Activated B cell treated with CpG ODN at 0.5 μM for 24 hours (primary cell): ENCODE results near the gene ERFL. TPM values are rescaled to one million over a fixed set of nuclear protein-coding genes. Genes with fewer than 3 reads are reported as not detected.
A peak's percentile ranks its signal among the peaks of the same experiment; 100 is the strongest.

Experiments
- ATAC-seq: fragments of 200-7000 bp; cut with Tn5 transposase; one replicate; pipeline ENCODE4 v1.10.0; 2021; ENCODE audit warnings: low read depth, mild to moderate bottlenecking, moderate library complexity
- CTCF ChIA-PET: fragments of 350-600 bp; sonication (Branson Sonifier 250); formaldehyde crosslinking; loops from one replicate; lab custom pipeline; 2021; ENCODE audit warnings: antibody characterized with exemption; lab: Charles Lee
- POLR2A ChIA-PET: fragments of 350-600 bp; sonication (Branson Sonifier 250); formaldehyde crosslinking; loops from one replicate; lab custom pipeline; 2021; ENCODE audit warnings: antibody characterized with exemption; lab: Charles Lee
- DNase-seq: peaks from one replicate; pipeline ENCODE4 v3.0.0; 2022
- H3K27ac Mint-ChIP-seq: one replicate; pipeline ENCODE4 v1.8.0; 2020; ENCODE audit warnings: mixed read lengths
- H3K27me3 Mint-ChIP-seq: one replicate; pipeline ENCODE4 v1.8.0; 2021; ENCODE audit warnings: mixed read lengths
- H3K36me3 Mint-ChIP-seq: one replicate; pipeline ENCODE4 v1.8.0; 2021; ENCODE audit warnings: low read depth, mixed read lengths
- H3K4me1 Mint-ChIP-seq: one replicate; pipeline ENCODE4 v1.8.0; 2021; ENCODE audit warnings: mixed read lengths
- H3K4me3 Mint-ChIP-seq: one replicate; pipeline ENCODE4 v1.8.0; 2020; ENCODE audit warnings: mild to moderate bottlenecking, mixed read lengths
- H3K9me3 Mint-ChIP-seq: one replicate; pipeline ENCODE4 v1.8.0; 2020; ENCODE audit warnings: mixed read lengths
- CTCF ChIP-seq: fragments of 200-600 bp; IDR thresholded peaks from one replicate; pipeline ENCODE4 v1.8.0; 2022; ENCODE audit warnings: antibody characterized with exemption, mild to moderate bottlenecking
- intact Hi-C: fragments of 100-400 bp; cut with micrococcal nuclease; formaldehyde crosslinking; loops from one replicate; pipeline ENCODE4 v1.15.1; 2024
- total RNA-seq: library from RNA; stranded (reverse); gene quantifications from 2 replicates; pipeline ENCODE4 v1.2.3, GENCODE V29; 2022

Gene ERFL
- total RNA-seq, 1 donor from 2014 or later = 1.1 TPM

GRCh38 chr19:41860419-41861115, 67.7 kb downstream of the ERFL start:
- ATAC-seq (no peak), DNase-seq (peak; percentile 27)
- intact Hi-C loops = loop anchor here (1.0 kb wide), 3 partner anchors 11 to 24 kb away; partner anchors contain the start of gene CD79A
- peaks cover 51% of the 10 kb centered on the region for H3K36me3 Mint-ChIP-seq
- H3K9me3 Mint-ChIP-seq = no peaks in the 10 kb centered on the region
- ChIA-PET POLR2A (interaction anchor here (0.5 to 4.1 kb wide), 23 partner anchors 13 to 1719 kb away, joined by 3 to 258 read pairs (median 7); partner anchors contain the start of genes AKT2, ARHGEF1, B9D2 and CD79A), CTCF (interaction anchor here (1.0 to 3.8 kb wide), 13 partner anchors 8 to 99 kb away, joined by 3 to 34 read pairs (median 6); partner anchors contain the start of genes CD79A, ERFL and RABAC1)
- peaks cover 48% of the 10 kb centered on the region for H3K4me1 Mint-ChIP-seq
- H3K4me3 Mint-ChIP-seq = peak overlapping the region; percentile 94
- no peak for TF ChIP-seq CTCF
- H3K27ac Mint-ChIP-seq = peak overlapping the region; percentile 86
- H3K27me3 Mint-ChIP-seq = no peaks in the 10 kb centered on the region

GRCh38 chr19:41859618-41860418, 68.4 kb downstream of the ERFL start, which contains the start of gene RPS19:
Gene RPS19 (plus strand): TSS chr19:41860255. CDS start chr19:41860775, 520 bp downstream.
- ChIA-PET CTCF (interaction anchor here (1.0 to 3.8 kb wide), 18 partner anchors 9 to 175 kb away, joined by 3 to 34 read pairs (median 5); partner anchors contain the start of genes ARHGEF1, CD79A, ERFL and RABAC1), POLR2A (interaction anchor here (0.6 to 4.1 kb wide), 24 partner anchors 13 to 1574 kb away, joined by 3 to 258 read pairs (median 7); partner anchors contain the start of genes AKT2, ARHGEF1, B9D2 and CD79A)
- Mint-ChIP-seq H3K27me3 (no peaks in the 10 kb centered on the region), H3K4me3 (peak within 1 kb of the TSS; percentile 94), H3K9me3 (no peaks in the 10 kb centered on the region), H3K4me1 (peaks cover 44% of the 10 kb centered on the region), H3K27ac (peak within 1 kb of the TSS; percentile 97), H3K36me3 (peaks cover 46% of the 10 kb centered on the region)
- no peak for TF ChIP-seq CTCF
- intact Hi-C loops = loop anchor here (1.0 kb wide), 9 partner anchors 11 to 465 kb away; partner anchors contain the start of genes CD79A, MEGF8 and RABAC1
- DNase-seq (peak; percentile 98), ATAC-seq (peak; percentile 85)

GRCh38 chr19:41859213-41859617, 69.0 kb downstream of the ERFL start:
- ChIA-PET POLR2A (interaction anchor here (0.7 to 4.1 kb wide), 19 partner anchors 14 to 537 kb away, joined by 3 to 258 read pairs (median 8); partner anchors contain the start of genes ARHGEF1, B9D2, CD79A and ERFL), CTCF (interaction anchor here (0.6 to 3.8 kb wide), 17 partner anchors 9 to 306 kb away, joined by 3 to 34 read pairs (median 5); partner anchors contain the start of genes ARHGEF1, CD79A, ERFL and RABAC1)
- intact Hi-C loops = loop anchor here (1.0 kb wide), 6 partner anchors 75 to 466 kb away; partner anchors contain the start of genes MEGF8 and RABAC1
- no peak for TF ChIP-seq CTCF
- Mint-ChIP-seq H3K9me3 (no peaks in the 10 kb centered on the region), H3K4me1 (peaks cover 38% of the 10 kb centered on the region), H3K27me3 (no peaks in the 10 kb centered on the region), H3K4me3 (peak overlapping the region; percentile 94), H3K36me3 (peaks cover 40% of the 10 kb centered on the region), H3K27ac (peak overlapping the region; percentile 97)
- ATAC-seq (no peak), DNase-seq (no peak)

Other genes starting within 250 kb of the ERFL start
- gene CEACAM7, start 240.2 kb downstream of the ERFL start, total RNA-seq = not detected in 2 replicates
- gene CEACAM5, start 219.8 kb downstream of the ERFL start, total RNA-seq = not detected in 2 replicates
- not detected in 2 replicates for gene CEACAM6, start 172.9 kb downstream of the ERFL start, total RNA-seq
- not detected in 2 replicates for gene CEACAM3, start 131.9 kb downstream of the ERFL start, total RNA-seq
- not detected in 2 replicates for gene LYPD4, start 83.8 kb downstream of the ERFL start, total RNA-seq
- gene DMRTC2, start 83.4 kb downstream of the ERFL start, total RNA-seq = not detected in 2 replicates
- gene RPS19, start 68.2 kb downstream of the ERFL start, total RNA-seq = 4,196 and 4,853 TPM in 2 replicates
- gene CD79A, start 51.2 kb downstream of the ERFL start, total RNA-seq = 889 and 943 TPM in 2 replicates
- gene ARHGEF1, start 45.3 kb downstream of the ERFL start, total RNA-seq = 351 and 418 TPM in 2 replicates
- gene RABAC1, start 30.9 kb upstream of the ERFL start, total RNA-seq = 96.7 and 102 TPM in 2 replicates
- 1.4 and 1.8 TPM in 2 replicates for gene ATP1A3, start 65.8 kb upstream of the ERFL start, total RNA-seq
- gene GRIK5, start 141.8 kb upstream of the ERFL start, total RNA-seq = 0.09 and 0.15 TPM in 2 replicates
- gene ZNF574, start 147.7 kb upstream of the ERFL start, total RNA-seq = 27.7 and 29.6 TPM in 2 replicates
- 508 and 577 TPM in 2 replicates for gene POU2F2, start 204.0 kb upstream of the ERFL start, total RNA-seq